Fibroblast of pulmonary artery (primary cell): ENCODE data around the gene KIF4B.

Experiments used
- DNase-seq: peaks from one replicate; pipeline ENCODE4 v3.0.0-alpha.2; 2010; ENCODE audit warnings: low read depth
- H3K4me3 ChIP-seq: replicated peaks from 2 replicates; pipeline ENCODE4 v1.5.1; 2011; ENCODE audit warnings: low read depth, mild to moderate bottlenecking, control low read depth, low read length, moderate library complexity
- TF ChIP-seq, protein P1 (sequence below): IDR thresholded peaks from 2 replicates; pipeline ENCODE4 v1.5.1; 2011; ENCODE audit warnings: mild to moderate bottlenecking, control low read depth, low read length, inconsistent platforms; ENCODE audit errors: missing control alignments

Gene KIF4B

GRCh38 chr5:155013526-155013925 is at the start of gene KIF4B:
TSS of gene KIF4B (plus strand) at chr5:155013755. CDS start at chr5:155013860, 105 bp downstream.
- DNase-seq, result no peak
- H3K4me3 ChIP-seq, result no peak within 1 kb of the TSS
- TF ChIP-seq, protein P1, sequence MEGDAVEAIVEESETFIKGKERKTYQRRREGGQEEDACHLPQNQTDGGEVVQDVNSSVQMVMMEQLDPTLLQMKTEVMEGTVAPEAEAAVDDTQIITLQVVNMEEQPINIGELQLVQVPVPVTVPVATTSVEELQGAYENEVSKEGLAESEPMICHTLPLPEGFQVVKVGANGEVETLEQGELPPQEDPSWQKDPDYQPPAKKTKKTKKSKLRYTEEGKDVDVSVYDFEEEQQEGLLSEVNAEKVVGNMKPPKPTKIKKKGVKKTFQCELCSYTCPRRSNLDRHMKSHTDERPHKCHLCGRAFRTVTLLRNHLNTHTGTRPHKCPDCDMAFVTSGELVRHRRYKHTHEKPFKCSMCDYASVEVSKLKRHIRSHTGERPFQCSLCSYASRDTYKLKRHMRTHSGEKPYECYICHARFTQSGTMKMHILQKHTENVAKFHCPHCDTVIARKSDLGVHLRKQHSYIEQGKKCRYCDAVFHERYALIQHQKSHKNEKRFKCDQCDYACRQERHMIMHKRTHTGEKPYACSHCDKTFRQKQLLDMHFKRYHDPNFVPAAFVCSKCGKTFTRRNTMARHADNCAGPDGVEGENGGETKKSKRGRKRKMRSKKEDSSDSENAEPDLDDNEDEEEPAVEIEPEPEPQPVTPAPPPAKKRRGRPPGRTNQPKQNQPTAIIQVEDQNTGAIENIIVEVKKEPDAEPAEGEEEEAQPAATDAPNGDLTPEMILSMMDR, result no peak

GRCh38 chr5:154966081-154966841 is 47.3 kb upstream of the KIF4B start:
- TF ChIP-seq, protein P1, result no peak

DNA sequence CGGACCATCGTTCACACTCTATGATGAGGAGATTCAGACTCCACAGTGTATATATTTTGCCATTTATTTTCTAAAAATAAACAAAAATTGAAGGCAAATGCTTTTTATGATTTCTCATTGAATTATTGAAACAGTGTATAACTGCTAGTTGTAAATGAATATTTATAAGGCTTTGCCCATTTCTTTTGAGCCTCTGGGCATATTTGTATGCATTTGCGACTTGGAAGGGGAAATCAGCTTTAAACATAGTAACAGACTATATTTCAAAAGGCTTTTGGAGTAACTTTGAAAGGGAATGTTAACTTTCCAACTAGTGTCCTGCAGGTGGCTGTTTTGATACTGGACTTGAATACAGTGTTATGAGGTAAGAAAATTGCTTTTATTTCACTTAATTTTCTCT is 46.7 kb upstream of the KIF4B start:
- H3K4me3 ChIP-seq, result peak overlapping the region; percentile 12
- TF ChIP-seq, protein P1, result no peak
- DNase-seq, result no peak

More at GRCh38 chr5:154966081-154966841, 47.3 kb upstream of the KIF4B start:
- H3K4me3 ChIP-seq, result peak overlapping the region; percentile 6
- peak; percentile 61 for DNase-seq

- TF ChIP-seq, protein P1, result peak; percentile 72
- DNase-seq, result peak; percentile 35
- H3K4me3 ChIP-seq, result peak overlapping the region; percentile 20
Measured at GRCh38 chr5:154967421-154968024, 46.0 kb upstream of the KIF4B start.

GRCh38 chr5:154968953-154969352 is 44.6 kb upstream of the KIF4B start:
- no peak overlapping the region for H3K4me3 ChIP-seq
- TF ChIP-seq, protein P1, result no peak
- no peak for DNase-seq

DNA sequence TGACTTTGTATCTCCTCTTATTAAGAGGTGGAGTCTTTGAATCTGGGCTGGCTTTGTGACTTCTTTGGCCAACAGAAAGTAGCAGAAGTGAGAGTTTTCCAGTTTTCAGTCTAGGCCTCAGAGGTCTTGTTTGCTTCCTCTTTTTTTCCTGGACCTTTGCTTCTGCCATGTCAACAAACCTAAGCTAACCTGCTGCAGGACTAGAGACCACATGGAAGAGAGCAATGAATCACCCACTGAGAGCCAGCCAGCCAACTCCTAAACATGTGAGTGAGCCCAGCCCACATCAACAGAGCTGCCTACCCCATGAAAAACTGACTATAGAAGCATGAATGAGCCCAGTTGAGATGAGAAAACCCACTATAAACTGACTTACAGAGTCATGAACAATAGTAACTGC is 42.8 kb upstream of the KIF4B start:
- H3K4me3 ChIP-seq, result no peak overlapping the region
- peak; percentile 33 for DNase-seq
- TF ChIP-seq, protein P1, result no peak
